COLO668 (cell line): ENCODE measurements around the gene SAMD10.
"Not testable (repeated sequence)": the region's sequence is repeated elsewhere in the genome, so short reads cannot be mapped to it uniquely, and the experiment has no call there.

Experiments
- DNase-seq: peaks from one replicate; lab custom pipeline; 2025; ENCODE audit not compliant: unreplicated experiment; lab: John Stamatoyannopoulos, UW

Gene SAMD10

GRCh38 chr20:63942969-63943807 is 36.3 kb downstream of the SAMD10 start:
- no peak for DNase-seq

- DNase-seq: peak; percentile 54
These were observed 37.0 kb downstream of the SAMD10 start for GRCh38 chr20:63942250-63942951.

GRCh38 chr20:63941282-63942081 is 38.0 kb downstream of the SAMD10 start:
- peak; percentile 9 for DNase-seq

GRCh38 chr20:63940472-63941266 is 38.8 kb downstream of the SAMD10 start:
- DNase-seq: no peak

GRCh38 chr20:63940071-63940471 is 39.4 kb downstream of the SAMD10 start:
- DNase-seq: no peak

GRCh38 chr20:63939061-63939935 is 40.1 kb downstream of the SAMD10 start:
- no peak for DNase-seq

GRCh38 chr20:63937596-63937995 is 41.8 kb downstream of the SAMD10 start:
- no peak for DNase-seq

GRCh38 chr20:63935447-63935846 is 44.0 kb downstream of the SAMD10 start:
- no peak for DNase-seq

- no peak for DNase-seq
These were observed 45.0 kb downstream of the SAMD10 start for GRCh38 chr20:63934271-63935068.

GRCh38 chr20:63933646-63934045 is 45.8 kb downstream of the SAMD10 start:
- DNase-seq: no peak

- no peak for DNase-seq
These were observed 46.8 kb downstream of the SAMD10 start for GRCh38 chr20:63932606-63933160.

- no peak for DNase-seq
These were observed 47.7 kb downstream of the SAMD10 start for GRCh38 chr20:63931735-63932134.

- DNase-seq: no peak
These were observed 48.4 kb downstream of the SAMD10 start for GRCh38 chr20:63930971-63931553.

- not testable (repeated sequence) for DNase-seq
These were observed 50.0 kb downstream of the SAMD10 start for GRCh38 chr20:63929473-63929883.

GRCh38 chr20:63929071-63929470 is 50.4 kb downstream of the SAMD10 start:
- DNase-seq: no peak

- no peak for DNase-seq
These were observed 53.1 kb downstream of the SAMD10 start for GRCh38 chr20:63926298-63926697.

GRCh38 chr20:63924241-63924640 is 55.2 kb downstream of the SAMD10 start:
- no peak for DNase-seq
